Jurkat, Clone E6-1 (cell line): ENCODE results near the gene HECW1.

Source experiments
- DNase-seq: peaks from one replicate; pipeline ENCODE4 v3.0.0-alpha.2; 2011; ENCODE audit warnings: low read depth, low spot score
- H3K4me3 ChIP-seq: 2 replicates; pipeline ENCODE4 v1.5.1; 2011; ENCODE audit warnings: mild to moderate bottlenecking, low read length, control low read depth, moderate library complexity

The HECW1 gene

DNA sequence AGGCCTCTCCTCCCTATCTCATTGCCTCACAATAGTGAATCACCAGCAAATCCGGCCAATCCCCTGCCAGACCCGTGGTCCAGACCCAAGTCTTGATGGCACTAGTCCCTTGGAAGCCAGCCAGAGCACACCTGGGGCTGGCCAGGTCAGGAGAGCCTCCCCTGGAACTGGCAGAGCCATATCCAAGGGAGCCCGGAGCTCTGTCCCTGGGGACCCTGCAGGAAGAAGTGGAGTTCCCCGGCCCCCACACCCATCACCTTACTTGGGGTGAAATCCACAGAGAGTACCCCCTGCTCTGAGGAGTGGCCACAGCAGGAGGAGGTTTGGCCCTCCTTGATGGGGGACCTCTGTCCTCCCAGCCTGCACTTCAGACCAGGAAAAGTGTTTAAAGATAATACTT lies 122.5 kb downstream of the HECW1 start:
- no peak for DNase-seq
- H3K4me3 ChIP-seq = no peak overlapping the region

DNA sequence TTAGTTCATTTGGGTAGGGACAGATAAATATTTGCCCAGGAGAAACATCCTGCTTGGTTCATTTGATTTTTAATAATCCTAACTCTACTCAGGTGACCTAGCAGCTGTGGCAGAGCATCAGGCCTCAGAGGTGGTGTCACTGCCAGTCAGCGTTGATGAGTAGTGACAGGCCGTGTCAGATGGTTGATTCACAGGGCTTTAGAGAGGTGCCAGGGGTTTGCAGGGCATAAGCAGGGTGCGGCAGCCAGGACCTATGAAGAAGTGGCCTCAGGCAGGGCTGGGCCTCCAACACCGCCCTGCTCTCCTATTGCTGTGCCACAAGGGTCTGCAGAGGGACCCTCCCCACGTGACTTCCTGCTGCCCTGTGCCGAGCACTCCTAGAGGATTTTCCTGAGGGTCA lies 128.1 kb downstream of the HECW1 start:
- DNase-seq = no peak
- H3K4me3 ChIP-seq = no peak overlapping the region

DNA sequence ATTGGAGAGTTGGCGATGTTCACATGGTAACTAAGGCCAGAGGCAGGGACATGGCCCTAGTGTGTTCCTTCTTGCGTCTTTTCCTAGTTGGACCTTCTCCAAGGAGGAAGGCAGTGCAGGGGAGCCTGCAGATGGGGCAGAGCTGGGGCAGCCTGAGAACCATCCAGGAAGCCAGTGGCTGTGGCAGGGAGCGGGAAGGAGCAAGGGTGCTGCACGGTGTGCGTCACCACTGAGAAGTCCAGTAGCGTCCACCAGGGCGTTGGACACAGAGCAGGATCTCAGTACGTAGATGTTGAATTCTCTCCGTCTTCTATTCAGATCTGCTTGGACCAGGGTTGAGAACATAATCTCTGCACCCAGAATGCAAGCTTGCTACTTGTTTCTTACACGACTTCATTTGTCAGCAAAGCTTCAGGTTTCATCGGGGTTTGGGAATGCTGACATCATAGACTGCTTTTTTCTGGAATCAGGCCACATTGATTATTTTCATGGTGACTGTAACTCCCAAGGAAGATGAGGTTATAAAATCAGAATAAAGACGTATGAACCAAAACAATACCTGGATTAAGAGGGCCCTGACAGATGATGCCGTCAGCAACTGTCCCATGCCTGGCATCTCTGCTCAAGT lies 130.3 kb downstream of the HECW1 start:
- H3K4me3 ChIP-seq = no peak overlapping the region
- no peak for DNase-seq

DNA sequence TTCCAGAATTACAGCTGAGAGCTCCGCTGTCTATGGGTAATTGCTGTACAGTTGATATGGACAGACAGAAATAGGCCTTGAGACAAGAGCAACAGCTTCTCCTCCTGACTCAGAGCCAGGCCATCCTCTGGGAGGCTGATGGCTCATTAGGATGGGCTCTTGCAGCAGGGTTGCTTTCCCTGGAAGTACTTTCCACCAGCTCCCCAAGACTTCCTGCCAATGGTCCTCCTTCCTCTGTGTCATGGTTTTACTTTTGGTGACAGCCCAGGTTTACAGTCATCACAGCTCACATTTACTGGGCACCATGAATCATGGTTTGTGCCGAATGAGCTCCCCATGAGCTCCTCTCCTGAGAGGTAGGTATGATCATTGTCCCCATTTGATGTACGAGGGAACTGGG lies 131.8 kb downstream of the HECW1 start:
- H3K4me3 ChIP-seq = no peak overlapping the region
- no peak for DNase-seq

DNA sequence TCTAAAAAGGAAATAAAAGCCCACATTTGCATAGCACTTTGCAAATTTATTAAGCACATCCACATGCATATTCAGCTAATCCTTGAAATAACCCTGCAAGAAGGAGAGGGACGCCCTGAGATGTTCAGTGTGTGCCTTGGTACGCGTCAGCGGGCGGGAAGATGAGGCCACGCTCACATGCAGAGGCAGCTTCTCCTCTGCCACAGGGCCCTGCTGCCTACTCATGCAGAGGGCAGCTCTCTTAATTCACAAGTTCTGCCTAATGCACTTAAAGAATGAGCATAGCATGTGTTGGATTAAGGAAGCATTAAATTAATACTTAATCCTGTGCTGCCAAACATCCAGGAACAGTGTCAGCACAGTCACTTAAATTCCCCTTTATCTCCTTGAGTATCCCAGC lies 132.3 kb downstream of the HECW1 start:
- H3K4me3 ChIP-seq = no peak overlapping the region
- DNase-seq = no peak

DNA sequence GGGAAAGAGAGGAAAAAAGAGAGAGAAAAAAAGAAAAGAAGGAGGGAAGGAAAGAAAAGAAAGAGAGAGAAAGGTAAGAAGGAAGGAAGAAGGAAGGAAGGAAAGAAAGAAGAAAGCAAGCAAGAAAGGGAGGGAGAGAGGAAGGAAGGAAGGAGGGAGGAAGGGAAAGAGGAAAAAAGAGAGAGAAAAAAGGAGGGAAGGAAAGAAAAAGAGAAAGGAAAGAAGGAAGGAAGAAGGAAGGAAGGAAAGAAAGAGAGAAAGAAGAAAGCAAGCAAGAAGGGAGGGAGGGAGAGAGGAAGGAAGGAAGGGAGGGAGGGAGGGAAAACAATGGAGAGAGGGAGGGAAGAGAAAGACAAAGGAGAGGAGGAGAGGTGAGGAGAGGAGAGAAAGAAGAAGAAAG lies 135.3 kb downstream of the HECW1 start:
- H3K4me3 ChIP-seq = no peak overlapping the region
- no peak for DNase-seq

DNA sequence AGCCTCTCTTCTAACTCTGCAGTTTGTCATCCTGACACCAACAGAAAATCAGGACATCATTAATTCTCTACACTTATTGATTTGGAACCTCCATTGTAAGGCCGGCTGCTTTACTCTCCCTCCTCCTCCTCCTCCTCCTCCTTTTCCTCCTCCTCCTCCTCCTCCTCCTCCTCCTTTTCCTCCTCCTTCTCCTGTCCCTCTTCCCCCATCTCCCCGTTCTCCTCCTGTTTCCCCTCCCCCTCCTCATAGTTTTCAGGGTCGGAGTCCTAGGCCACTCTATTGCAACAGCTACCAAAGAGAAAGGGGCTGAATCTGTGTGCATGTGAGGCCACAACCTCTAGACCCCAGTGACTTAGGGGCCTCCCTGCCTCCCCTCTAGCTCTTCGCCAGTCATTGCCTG lies 136.1 kb downstream of the HECW1 start:
- DNase-seq = no peak
- no peak overlapping the region for H3K4me3 ChIP-seq

DNA sequence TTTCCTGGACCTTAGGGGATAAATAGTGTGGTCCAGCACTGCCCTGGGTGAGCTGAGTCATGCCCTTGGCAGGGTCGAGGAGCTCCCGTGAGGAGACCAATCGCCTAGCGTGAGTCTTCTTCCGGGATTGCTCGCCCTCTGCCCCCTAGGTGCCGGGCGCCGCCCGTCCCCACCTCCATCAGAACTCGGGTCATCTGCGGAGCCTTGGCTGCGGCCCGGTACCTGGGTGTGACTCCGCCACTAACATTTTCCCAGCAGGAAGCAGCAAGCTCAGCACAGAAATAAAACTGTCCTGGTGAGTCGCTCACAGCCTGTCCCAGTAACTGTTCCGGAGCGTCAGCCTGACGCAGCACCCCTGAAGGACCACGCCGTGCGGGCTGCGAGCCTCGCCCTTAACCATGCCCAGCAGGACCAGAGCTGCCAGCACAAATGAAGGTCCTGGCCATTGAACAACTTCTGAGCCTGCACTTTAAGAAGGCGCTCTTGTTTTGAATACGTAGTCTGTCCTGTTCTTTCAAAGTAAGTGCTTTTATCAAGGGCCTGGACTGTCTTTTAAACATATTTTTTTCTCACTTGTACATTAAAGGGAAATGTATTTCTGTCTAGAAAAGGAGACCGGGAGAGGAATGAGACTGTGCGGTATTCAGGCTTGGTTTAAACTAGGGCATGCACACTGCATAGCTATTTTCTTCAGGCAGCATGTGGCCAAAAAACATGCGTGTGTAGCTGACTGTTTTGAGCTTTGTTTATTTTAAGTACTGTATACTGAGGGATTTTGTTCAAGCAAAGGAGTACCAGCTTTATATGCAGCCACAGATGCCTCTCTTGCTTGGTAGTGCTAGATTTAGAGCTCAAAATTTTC lies 136.7 kb downstream of the HECW1 start:
- no peak for DNase-seq
- H3K4me3 ChIP-seq = no peak overlapping the region

DNA sequence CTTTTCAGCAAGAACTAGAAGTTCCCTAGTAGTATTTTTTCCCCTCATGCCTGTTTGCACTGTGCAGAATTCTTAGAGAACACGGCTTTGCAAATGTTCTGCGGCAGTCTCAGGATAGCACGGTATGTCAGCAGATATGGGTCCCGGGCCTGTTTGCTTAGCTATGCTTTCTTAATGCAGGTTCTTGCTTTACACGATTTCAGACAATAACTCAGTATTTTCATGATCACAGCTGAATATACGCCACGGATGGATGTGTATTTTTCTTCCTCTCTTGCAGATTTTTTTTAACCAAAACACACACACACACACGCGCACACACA lies 137.3 kb downstream of the HECW1 start:
- DNase-seq = no peak

DNA sequence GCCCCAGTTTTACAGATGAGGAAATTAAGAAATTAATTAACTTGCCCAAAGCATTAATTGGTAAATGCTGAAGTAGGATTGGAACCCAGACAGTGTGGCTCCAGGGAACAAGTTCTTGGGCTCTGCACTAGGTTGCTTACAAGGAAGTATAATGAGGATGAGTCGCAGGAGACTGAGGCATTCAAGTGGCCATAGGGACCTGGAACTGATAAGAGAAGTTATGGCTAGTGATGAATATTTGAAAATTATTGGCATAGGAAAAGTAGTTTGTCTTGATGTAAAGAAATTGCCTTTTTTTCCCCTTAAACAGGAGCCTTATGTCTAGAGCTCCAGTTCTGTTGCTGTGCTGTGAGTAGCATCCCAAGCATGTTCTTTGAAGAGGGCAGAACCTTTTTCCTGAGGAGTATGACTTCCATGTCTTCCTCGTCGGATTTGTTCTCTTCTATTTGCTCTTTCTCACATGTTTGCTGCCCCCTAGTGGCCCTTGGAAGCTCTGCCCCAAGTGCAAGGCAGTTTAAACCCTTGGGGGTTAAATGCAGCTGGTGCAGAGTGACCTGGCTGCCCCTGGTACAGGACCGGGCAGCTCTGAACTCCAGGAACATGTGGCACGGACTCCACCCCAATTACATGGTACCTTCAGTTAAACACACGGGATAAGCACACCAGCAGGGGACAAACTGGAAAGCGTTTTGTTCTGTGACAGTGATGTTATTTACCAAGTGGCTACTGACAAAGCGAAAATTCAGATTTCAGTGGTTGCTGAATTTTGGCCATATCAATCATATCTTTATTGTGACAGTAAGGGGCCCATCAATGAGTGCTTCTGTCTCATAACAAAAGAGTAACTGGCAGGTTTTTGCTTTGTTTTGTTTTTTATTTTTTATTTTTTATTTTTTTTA lies 148.8 kb downstream of the HECW1 start:
- no peak overlapping the region for H3K4me3 ChIP-seq
- DNase-seq = peak; percentile 68

More for the DNA sequence above, 137.3 kb downstream of the HECW1 start:
- no peak overlapping the region for H3K4me3 ChIP-seq

DNA sequence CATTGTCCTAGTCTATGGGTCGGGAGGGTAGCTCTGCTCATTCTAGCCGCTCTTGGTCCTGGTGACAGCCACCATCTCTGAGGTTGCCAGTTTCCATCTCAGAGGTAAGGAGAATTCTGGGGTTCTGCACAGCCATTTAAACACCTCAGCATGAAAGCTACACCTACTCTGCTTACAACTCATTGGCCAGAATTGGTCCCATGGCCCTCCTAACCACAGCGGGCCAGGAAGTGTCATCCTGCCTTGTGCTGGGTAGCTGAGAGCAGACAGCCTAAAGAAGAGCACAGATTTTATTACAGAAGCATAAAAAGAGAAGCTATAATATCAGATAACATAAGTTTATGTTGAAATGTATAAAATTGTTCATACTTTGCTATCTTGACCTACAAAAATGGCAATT lies 152.7 kb downstream of the HECW1 start:
- no peak overlapping the region for H3K4me3 ChIP-seq

DNA sequence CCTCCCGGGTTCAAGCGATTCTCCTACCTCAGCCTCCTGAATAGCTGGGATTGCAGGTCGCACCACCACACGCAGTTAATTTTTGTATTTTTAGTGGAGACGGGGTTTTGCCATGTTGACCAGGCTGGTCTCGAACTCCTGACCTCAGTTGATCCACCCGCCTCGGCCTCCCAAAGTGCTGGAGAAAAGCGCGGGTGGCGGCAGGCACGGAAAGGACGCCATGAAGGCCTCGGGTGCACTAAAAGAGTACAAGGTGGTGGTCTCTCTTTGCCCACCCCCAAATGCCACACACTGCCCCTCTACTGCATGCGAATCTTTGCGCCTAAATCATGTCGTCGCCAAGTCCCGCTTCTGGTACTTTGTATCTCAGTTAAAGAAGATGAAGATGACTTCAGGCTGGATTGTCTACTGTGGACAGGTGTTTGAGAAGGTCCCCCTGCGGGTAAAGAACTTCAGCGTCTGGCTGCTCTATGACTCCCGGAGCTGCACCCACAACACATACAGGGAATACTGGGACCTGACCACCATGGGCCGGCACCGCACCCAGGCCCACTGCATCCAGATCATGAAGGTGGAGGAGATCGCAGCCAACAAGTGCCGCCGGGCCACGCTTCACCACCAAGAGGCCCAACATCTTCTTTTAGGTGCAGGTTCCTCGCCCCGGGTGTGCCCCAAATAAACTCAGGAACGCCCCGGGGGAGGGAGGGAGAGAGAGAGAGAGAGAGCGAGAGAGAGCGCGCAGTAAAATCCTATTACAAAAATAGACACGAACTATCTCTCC lies 161.7 kb downstream of the HECW1 start:
- no peak overlapping the region for H3K4me3 ChIP-seq
- no peak for DNase-seq

More for the DNA sequence above, 152.7 kb downstream of the HECW1 start:
- no peak for DNase-seq

DNA sequence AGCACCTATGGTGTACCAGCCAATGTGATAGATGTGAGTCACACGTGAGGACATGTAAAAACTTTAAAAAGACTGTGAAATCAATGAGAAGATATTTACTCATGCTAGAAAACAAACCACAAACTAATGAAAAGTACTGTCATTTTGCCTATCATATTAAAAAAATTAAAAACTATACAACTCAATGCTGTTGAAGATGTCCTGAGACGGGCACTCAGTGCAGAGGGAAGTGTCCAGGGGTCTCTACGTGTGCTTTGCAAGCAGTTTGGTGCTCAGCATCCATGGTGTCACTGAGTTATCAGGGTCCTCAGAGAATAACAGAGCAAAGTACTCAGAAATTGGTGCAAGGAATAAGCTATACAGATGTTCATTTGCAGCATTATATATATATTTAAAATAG lies 162.3 kb downstream of the HECW1 start:
- no peak for DNase-seq
- H3K4me3 ChIP-seq = no peak overlapping the region

DNA sequence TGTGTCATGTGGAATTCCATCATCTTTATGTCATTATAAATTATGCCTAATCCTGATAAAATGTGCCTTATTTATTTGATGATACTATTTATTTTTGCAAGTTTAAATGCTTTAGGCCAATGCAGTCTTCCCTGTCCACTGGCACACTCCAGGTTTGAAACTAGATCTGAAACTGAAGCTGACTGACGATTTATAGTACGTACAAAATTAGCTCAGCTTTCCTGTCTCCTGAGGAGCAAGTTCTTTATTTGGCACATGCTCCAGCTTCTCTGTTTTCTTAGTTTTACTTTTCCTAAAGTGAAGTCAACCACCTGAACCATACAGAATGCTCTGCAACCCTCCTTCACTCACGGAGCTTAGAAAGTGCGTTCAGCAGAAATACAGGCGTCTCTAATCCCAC lies 164.1 kb downstream of the HECW1 start:
- H3K4me3 ChIP-seq = no peak overlapping the region
- no peak for DNase-seq

DNA sequence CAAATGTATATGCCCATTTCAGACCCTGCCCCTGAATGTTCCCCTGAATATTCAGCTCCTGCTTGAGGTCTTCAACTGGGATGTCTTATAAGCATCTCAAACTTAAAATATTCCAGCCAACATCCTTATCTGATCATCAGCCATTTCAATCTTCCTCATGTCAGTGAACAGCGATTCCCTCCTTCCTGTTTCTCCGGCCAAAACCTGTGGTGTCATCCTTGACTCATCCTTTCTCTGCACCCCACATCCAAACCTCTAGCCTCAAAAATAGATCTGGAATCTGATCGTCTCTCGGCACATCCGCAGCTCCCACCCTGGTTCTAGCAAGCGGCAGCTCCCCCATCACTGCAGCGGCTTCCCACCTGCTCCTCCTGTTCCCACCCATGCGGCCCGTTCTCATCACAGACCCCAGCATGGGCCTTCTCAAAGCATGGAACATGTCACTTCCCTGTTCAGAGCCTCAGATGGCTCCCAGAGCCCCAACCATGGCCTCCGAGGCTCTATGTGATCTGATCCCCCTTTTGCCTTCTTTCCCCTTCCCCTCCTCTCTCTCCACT lies 165.7 kb downstream of the HECW1 start:
- no peak for DNase-seq
- no peak overlapping the region for H3K4me3 ChIP-seq

DNA sequence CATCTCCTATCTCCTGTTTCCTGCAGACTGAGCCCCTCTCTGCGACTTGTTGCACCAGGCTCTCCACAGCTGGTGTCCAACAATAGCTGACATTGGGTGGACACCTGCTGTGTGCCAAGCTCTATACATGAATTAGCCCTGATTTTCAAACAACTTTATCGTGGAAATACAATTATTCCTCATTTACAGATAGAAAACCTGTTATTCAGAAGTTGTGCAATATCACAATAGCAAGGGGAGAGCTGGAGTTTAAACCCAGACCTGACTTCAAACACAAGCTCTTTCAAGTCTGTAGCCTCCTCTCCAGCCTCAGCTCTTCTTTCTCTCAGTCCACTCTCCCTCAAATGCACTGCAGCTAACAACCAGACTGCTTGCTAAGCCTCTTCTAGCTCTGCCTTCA lies 168.8 kb downstream of the HECW1 start:
- no peak for DNase-seq
- no peak overlapping the region for H3K4me3 ChIP-seq

DNA sequence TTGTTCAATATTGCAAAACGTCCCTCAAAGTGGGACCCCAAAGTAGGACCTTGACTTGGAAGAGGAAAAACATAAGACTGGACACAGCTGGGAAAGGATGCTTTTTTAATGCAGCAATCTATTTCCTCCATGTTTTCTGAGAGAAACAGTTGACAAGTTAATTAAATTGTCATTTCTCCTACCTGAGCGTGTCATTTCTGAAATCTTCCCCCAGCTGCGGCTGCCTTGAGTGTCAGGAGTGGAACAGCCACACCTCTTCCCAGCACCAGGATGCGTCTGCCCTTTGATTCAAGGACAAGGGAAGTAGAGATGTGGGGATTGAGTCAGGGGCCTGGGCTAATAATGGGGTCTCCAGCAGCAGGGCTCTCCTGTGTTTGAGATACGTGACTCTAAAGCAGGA lies 171.3 kb downstream of the HECW1 start:
- no peak overlapping the region for H3K4me3 ChIP-seq
- no peak for DNase-seq

DNA sequence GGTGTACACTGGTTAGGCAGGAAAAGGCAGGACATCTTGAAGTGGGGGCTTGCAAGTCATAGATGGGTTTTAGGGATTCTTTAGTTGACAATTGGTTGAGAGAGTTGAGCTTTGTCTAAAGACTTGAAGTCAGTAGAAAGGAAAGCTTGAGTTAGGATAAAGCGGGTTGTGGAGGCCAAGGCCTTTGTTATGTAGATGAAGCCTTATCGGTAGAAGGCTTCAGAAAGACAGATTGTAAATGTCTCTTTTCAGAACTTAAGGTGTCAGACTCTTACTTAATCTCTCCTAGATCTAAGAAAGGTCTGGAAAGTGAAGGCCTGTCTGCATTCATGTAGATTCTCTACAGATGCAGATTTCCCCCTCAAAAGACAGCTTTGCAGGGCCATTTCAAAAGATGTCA lies 177.4 kb downstream of the HECW1 start:
- DNase-seq = no peak
- H3K4me3 ChIP-seq = no peak overlapping the region

DNA sequence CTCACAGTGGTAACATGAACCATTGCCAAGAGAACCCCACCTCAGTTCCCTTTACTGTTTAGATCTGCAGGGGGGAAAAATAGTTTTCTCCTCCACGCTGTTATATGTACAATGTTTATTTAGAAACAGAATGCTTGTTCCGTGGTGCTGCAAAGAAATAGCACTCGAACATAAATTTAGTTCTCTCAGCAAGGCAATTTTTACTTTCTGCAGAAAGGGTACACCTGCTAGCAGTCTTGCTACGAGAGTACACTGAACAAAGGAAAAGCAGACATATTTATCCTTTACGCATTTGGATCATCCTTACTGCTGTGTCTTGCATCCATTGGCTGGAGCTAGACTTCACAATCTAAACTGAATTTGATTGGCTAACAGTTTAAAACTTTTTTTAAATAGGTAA lies 178.5 kb downstream of the HECW1 start:
- H3K4me3 ChIP-seq = no peak overlapping the region
- no peak for DNase-seq
